HG03045 (cell line): ENCODE measurements around the gene ST6GALNAC6.
A peak's percentile ranks its signal among the peaks of the same experiment; 100 is the strongest.

Experiments used
- ATAC-seq: cut with Tn5 transposase; IDR thresholded peaks from one replicate; pipeline ENCODE4 v1.9.1; 2021; ENCODE audit warnings: mild to moderate bottlenecking, moderate library complexity; ENCODE audit not compliant: unreplicated experiment

ST6GALNAC6 gene

GRCh38 chr9:127899128-127899943, at the start of gene ST6GALNAC6:
Gene ST6GALNAC6 (minus strand): TSS chr9:127899603. CDS start chr9:127897981, 1,622 bp downstream.
- ATAC-seq: peak; percentile 66

- ATAC-seq: no peak
Observed at GRCh38 chr9:127947841-127948710, 48.7 kb upstream of the ST6GALNAC6 start.

- no peak for ATAC-seq
Observed at GRCh38 chr9:127946728-127947127, 47.3 kb upstream of the ST6GALNAC6 start.

GRCh38 chr9:127945942-127946341, 46.5 kb upstream of the ST6GALNAC6 start:
- no peak for ATAC-seq

- ATAC-seq: no peak
Observed at GRCh38 chr9:127945338-127945737, 45.9 kb upstream of the ST6GALNAC6 start.

- ATAC-seq: no peak
Observed at GRCh38 chr9:127944586-127945218, 45.3 kb upstream of the ST6GALNAC6 start.

GRCh38 chr9:127943731-127944144, 44.3 kb upstream of the ST6GALNAC6 start:
- peak; percentile 49 for ATAC-seq

GRCh38 chr9:127943011-127943662, 43.7 kb upstream of the ST6GALNAC6 start:
- ATAC-seq: no peak

GRCh38 chr9:127942216-127943010, 43.0 kb upstream of the ST6GALNAC6 start:
- ATAC-seq: no peak

- no peak for ATAC-seq
Observed at GRCh38 chr9:127941961-127942215, 42.5 kb upstream of the ST6GALNAC6 start.

GRCh38 chr9:127941062-127941960, 41.9 kb upstream of the ST6GALNAC6 start:
- no peak for ATAC-seq

- no peak for ATAC-seq
Observed at GRCh38 chr9:127940593-127940992, 41.2 kb upstream of the ST6GALNAC6 start.

- ATAC-seq: no peak
Observed at GRCh38 chr9:127938298-127938690, 38.9 kb upstream of the ST6GALNAC6 start.

- peak; percentile 87 for ATAC-seq
Observed at GRCh38 chr9:127937388-127938297, 38.2 kb upstream of the ST6GALNAC6 start, which contains the start of gene DPM2. Gene DPM2 (minus strand): TSS chr9:127937854. CDS start chr9:127937820, 34 bp downstream.

- no peak for ATAC-seq
Observed at GRCh38 chr9:127937056-127937387, 37.6 kb upstream of the ST6GALNAC6 start.

GRCh38 chr9:127936347-127936852, 37.0 kb upstream of the ST6GALNAC6 start:
- ATAC-seq: no peak

GRCh38 chr9:127935765-127936221, 36.4 kb upstream of the ST6GALNAC6 start:
- no peak for ATAC-seq

- ATAC-seq: no peak
Observed at GRCh38 chr9:127934986-127935385, 35.6 kb upstream of the ST6GALNAC6 start.
